Measurements from ENCODE around the gene LRP3. TPM values are rescaled to one million over a fixed set of nuclear protein-coding genes. Genes with fewer than 3 reads are reported as not detected.

LRP3 gene
- 31.1 and 35.6 TPM in 2 replicates for total RNA-seq

GRCh38 chr19:33193865-33194362 is at the start of gene LRP3:
Gene LRP3 (plus strand): TSS chr19:33194330. CDS start chr19:33194786, 456 bp downstream.

GRCh38 chr19:33225458-33225926 is 31.4 kb downstream of the LRP3 start, which contains the start of gene SLC7A10:
Gene SLC7A10 (minus strand): TSS chr19:33225850. CDS start chr19:33225703, 147 bp downstream.

Other genes starting within 250 kb of the LRP3 start
- 17.4 and 18.7 TPM in 2 replicates for gene CEP89, start 222.4 kb upstream of the LRP3 start, total RNA-seq
- 2.2 and 3.7 TPM in 2 replicates for gene FAAP24, start 222.1 kb upstream of the LRP3 start, total RNA-seq
- 0.73 and 2.7 TPM in 2 replicates for gene RHPN2, start 129.4 kb upstream of the LRP3 start, total RNA-seq
- 6.5 and 6.6 TPM in 2 replicates for gene GPATCH1, start 113.1 kb upstream of the LRP3 start, total RNA-seq
- gene WDR88, start 62.2 kb upstream of the LRP3 start, total RNA-seq = not detected in 2 replicates
- gene SLC7A10, start 31.5 kb downstream of the LRP3 start, total RNA-seq = not detected in 2 replicates
- 0.37 and 0.39 TPM in 2 replicates for gene CEBPA, start 108.2 kb downstream of the LRP3 start, total RNA-seq
- 10.7 and 17.4 TPM in 2 replicates for gene CEBPG, start 179.4 kb downstream of the LRP3 start, total RNA-seq